IPS-20b (cell line): Measurements from ENCODE around the gene CHCHD2.
"Not testable (repeated sequence)": the region's sequence is repeated elsewhere in the genome, so short reads cannot be mapped to it uniquely, and the experiment has no call there.

Source experiments
- H3K27ac ChIP-seq: one replicate; pipeline ENCODE4 v1.5.1; 2013; ENCODE audit warnings: low read length
- H3K27me3 ChIP-seq: 2 replicates; pipeline ENCODE4 v1.6.1; 2013; ENCODE audit warnings: mild to moderate bottlenecking, low read length, inconsistent platforms; ENCODE audit not compliant: insufficient read depth
- H3K36me3 ChIP-seq: 2 replicates; pipeline ENCODE4 v1.6.1; 2013; ENCODE audit warnings: low read depth, mild to moderate bottlenecking, inconsistent platforms, low read length, moderate library complexity; ENCODE audit not compliant: insufficient read depth
- H3K4me1 ChIP-seq: 2 replicates; pipeline ENCODE4 v1.6.1; 2013; ENCODE audit warnings: mild to moderate bottlenecking, control low read depth, inconsistent platforms, low read length, moderate library complexity; ENCODE audit not compliant: insufficient read depth
- H3K4me3 ChIP-seq: 2 replicates; pipeline ENCODE4 v1.5.1; 2013; ENCODE audit warnings: mild to moderate bottlenecking, low read length, inconsistent platforms
- H3K9ac ChIP-seq: 2 replicates; pipeline ENCODE4 v1.6.1; 2013; ENCODE audit warnings: low read depth, mild to moderate bottlenecking, inconsistent platforms, low read length, moderate library complexity
- H3K9me3 ChIP-seq: 2 replicates; pipeline ENCODE4 v1.6.1; 2013; ENCODE audit warnings: mild to moderate bottlenecking, low read depth, low read length, inconsistent platforms; ENCODE audit not compliant: insufficient read depth

The CHCHD2 gene

GRCh38 chr7:56104138-56104537, 2.1 kb downstream of the CHCHD2 start:
- peaks cover 40% of the 10 kb centered on the region for H3K9me3 ChIP-seq
- not testable (repeated sequence) for H3K4me1 ChIP-seq, H3K4me3 ChIP-seq, H3K9ac ChIP-seq, H3K27me3 ChIP-seq, H3K27ac ChIP-seq
- peaks cover 38% of the 10 kb centered on the region for H3K36me3 ChIP-seq

DNA sequence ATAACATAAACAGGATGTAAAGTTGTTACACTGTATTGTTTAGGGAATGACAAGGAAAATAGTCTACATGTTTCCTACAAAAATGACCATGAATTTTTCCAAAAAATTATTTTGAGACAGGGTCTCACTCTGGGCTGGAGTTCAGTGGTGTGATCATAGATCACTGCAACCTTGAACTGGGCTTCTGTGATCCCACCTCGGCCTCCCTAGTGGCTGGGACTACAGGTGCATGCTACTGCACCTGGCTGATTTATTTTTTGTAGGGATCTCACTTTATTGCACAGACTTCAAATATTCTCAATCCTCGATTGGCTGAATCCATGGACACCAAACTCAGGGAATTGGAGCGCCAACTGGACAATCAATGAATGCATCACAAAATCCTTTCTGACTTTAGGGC, 6.6 kb downstream of the CHCHD2 start:
- Histone ChIP-seq H3K27me3 (no peaks in the 10 kb centered on the region), H3K9me3 (peaks cover 15% of the 10 kb centered on the region), H3K4me1 (no peaks in the 10 kb centered on the region), H3K9ac (no peak overlapping the region), H3K27ac (no peak overlapping the region), H3K4me3 (no peak overlapping the region), H3K36me3 (peaks cover 38% of the 10 kb centered on the region)

GRCh38 chr7:56098187-56099008, 7.9 kb downstream of the CHCHD2 start:
- H3K9ac ChIP-seq, H3K4me1 ChIP-seq, H3K27ac ChIP-seq, H3K27me3 ChIP-seq, H3K4me3 ChIP-seq: not testable (repeated sequence)
- Histone ChIP-seq H3K36me3 (peaks cover 29% of the 10 kb centered on the region), H3K9me3 (peaks cover 10% of the 10 kb centered on the region)

GRCh38 chr7:56097700-56098099, 8.6 kb downstream of the CHCHD2 start:
- Histone ChIP-seq H3K27me3 (no peaks in the 10 kb centered on the region), H3K27ac (no peak overlapping the region), H3K4me1 (no peaks in the 10 kb centered on the region), H3K4me3 (no peak overlapping the region), H3K9ac (no peak overlapping the region), H3K9me3 (peaks cover 8% of the 10 kb centered on the region), H3K36me3 (peaks cover 25% of the 10 kb centered on the region)

- H3K4me1 ChIP-seq, result no peaks in the 10 kb centered on the region
- no peak within 1 kb of the TSS for H3K27ac ChIP-seq
- no peak within 1 kb of the TSS for H3K4me3 ChIP-seq
- no peak within 1 kb of the TSS for H3K9ac ChIP-seq
- no peaks in the 10 kb centered on the region for H3K36me3 ChIP-seq
- H3K9me3 ChIP-seq, result no peaks in the 10 kb centered on the region
- no peaks in the 10 kb centered on the region for H3K27me3 ChIP-seq
Observed at GRCh38 chr7:56092789-56093531, 13.3 kb downstream of the CHCHD2 start, which contains the start of gene PHKG1. Gene PHKG1 (minus strand): TSS chr7:56092952. CDS start chr7:56088941, 4,011 bp downstream.

GRCh38 chr7:56092388-56092787, 13.9 kb downstream of the CHCHD2 start:
- not testable (repeated sequence) for H3K27ac ChIP-seq, H3K36me3 ChIP-seq, H3K4me1 ChIP-seq, H3K27me3 ChIP-seq, H3K9ac ChIP-seq, H3K4me3 ChIP-seq, H3K9me3 ChIP-seq

- Histone ChIP-seq H3K36me3 (no peaks in the 10 kb centered on the region), H3K4me1 (no peaks in the 10 kb centered on the region), H3K27me3 (no peaks in the 10 kb centered on the region), H3K27ac (no peak overlapping the region), H3K4me3 (no peak overlapping the region), H3K9me3 (no peaks in the 10 kb centered on the region), H3K9ac (no peak overlapping the region)
Observed at GRCh38 chr7:56091591-56091990, 14.7 kb downstream of the CHCHD2 start.

DNA sequence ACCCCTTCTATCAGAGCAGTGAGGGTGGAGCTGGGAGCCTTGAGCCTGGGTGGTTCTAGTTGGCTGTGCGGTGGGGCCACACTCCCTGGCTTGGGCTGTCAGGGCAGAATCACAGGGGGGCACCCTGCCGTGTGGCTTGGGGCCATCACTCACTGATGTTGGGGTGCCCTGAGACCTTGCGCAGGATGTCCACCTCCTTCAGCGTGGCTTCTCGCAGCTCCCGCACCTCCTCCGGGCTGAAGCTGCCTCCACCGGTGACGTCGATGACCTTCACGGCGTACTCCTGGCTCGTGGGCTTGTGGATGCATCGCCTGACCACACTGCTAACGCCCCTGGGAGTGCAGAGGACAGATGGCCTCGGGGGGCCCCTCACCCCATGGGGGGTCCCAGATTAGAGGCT, 18.8 kb downstream of the CHCHD2 start:
- H3K27me3 ChIP-seq, result no peaks in the 10 kb centered on the region
- no peaks in the 10 kb centered on the region for H3K36me3 ChIP-seq
- no peak overlapping the region for H3K27ac ChIP-seq
- H3K9me3 ChIP-seq, result no peaks in the 10 kb centered on the region
- H3K4me3 ChIP-seq, result no peak overlapping the region
- H3K9ac ChIP-seq, result no peak overlapping the region
- H3K4me1 ChIP-seq, result no peaks in the 10 kb centered on the region

GRCh38 chr7:56086761-56087160, 19.5 kb downstream of the CHCHD2 start:
- H3K9me3 ChIP-seq, result no peaks in the 10 kb centered on the region
- H3K4me3 ChIP-seq, result no peak overlapping the region
- no peak overlapping the region for H3K9ac ChIP-seq
- H3K27me3 ChIP-seq, result no peaks in the 10 kb centered on the region
- no peak overlapping the region for H3K27ac ChIP-seq
- no peaks in the 10 kb centered on the region for H3K4me1 ChIP-seq
- no peaks in the 10 kb centered on the region for H3K36me3 ChIP-seq

GRCh38 chr7:56083150-56083785, 23.0 kb downstream of the CHCHD2 start:
- no peaks in the 10 kb centered on the region for H3K9me3 ChIP-seq
- no peak overlapping the region for H3K9ac ChIP-seq
- H3K4me3 ChIP-seq, result no peak overlapping the region
- no peaks in the 10 kb centered on the region for H3K4me1 ChIP-seq
- H3K27ac ChIP-seq, result no peak overlapping the region
- peaks cover 18% of the 10 kb centered on the region for H3K36me3 ChIP-seq
- H3K27me3 ChIP-seq, result no peaks in the 10 kb centered on the region

DNA sequence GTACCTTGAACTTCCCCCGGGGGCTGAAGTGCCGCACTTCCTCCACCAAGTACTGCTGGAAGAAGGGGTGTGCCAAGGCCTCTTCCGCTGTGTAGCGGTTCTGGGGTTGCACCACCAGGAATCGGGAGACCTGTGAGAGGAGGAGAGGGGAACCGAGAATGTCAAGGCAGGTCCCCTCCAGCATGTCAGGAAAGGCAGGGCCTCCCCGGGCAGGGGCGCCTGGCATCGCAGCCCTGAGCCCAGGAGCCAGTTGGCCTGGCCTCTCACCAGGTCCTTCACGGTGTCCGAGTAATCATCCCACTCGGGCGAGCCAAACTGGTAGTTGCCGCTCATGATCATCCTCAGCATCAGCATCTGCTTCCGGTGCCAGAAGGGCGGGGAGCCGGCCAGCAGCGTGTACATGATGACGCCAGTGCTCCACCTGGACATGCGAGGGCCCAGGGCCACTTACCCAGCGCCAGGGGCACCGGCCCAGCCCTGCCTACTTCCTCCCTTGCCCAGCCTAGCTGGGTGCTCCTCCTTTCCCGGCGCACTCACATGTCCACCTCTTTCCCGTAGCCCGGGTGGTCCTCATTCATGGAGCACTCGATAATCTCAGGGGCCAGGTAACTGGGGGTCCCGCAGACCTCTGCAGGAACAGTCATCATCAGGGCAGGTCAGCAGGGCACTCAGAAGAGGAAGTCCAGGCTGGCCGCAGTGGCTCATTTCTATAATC, 24.5 kb downstream of the CHCHD2 start:
- H3K36me3 ChIP-seq, result peaks cover 26% of the 10 kb centered on the region
- no peaks in the 10 kb centered on the region for H3K9me3 ChIP-seq
- H3K4me3 ChIP-seq, result no peak overlapping the region
- no peaks in the 10 kb centered on the region for H3K27me3 ChIP-seq
- H3K27ac ChIP-seq, result no peak overlapping the region
- H3K4me1 ChIP-seq, result no peaks in the 10 kb centered on the region
- no peak overlapping the region for H3K9ac ChIP-seq
